GM18867 (cell line): ENCODE results near the gene PCYT2.
"Not testable (repeated sequence)": the region's sequence is repeated elsewhere in the genome, so short reads cannot be mapped to it uniquely, and the experiment has no call there.

ENCODE experiments used
- ATAC-seq: cut with Tn5 transposase; IDR thresholded peaks from one replicate; pipeline ENCODE4 v1.9.1; 2021; ENCODE audit warnings: mild to moderate bottlenecking, moderate library complexity; ENCODE audit not compliant: unreplicated experiment

PCYT2 gene

DNA sequence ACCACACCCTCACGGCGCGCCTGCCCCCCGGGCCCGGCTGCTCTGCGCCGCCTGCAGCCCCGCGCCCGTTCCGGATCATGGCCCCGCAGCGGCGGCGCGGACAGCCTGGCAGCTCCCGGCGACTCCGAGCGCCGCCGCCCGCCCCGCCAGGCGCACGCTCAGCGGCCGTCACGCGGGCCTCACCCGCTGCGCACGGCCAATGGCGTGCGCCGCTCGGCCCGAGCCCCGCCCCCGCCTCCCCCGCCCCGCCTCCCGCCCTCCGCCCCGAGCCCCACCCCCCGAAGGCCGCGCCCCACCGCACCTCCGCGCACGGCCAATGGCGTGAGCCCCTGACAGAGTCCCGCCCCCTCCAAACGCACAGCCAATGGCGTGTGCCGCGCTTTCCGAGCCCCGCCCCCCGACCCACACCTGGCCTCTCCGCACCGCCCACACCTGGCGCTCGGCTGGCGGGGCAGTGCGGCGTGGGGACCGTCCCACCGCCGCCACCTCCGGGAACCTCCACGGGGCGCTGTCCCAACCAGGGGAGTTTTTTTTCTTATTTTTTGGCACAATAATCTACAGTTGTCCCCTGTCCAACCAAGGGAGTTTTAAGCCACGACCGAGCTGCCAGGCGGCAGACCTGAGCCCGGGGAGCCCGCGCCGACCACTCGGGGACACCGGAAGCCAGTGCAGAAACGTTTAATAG lies at the start of gene PCYT2:
Gene PCYT2, minus strand, starts transcription at position 123 of the 685 bp plus-strand sequence. Its CDS starts 44 bp downstream, at position 79.
- ATAC-seq: peak; percentile 63

- ATAC-seq: no peak
Measured at GRCh38 chr17:81960130-81960958, 49.1 kb upstream of the PCYT2 start.

GRCh38 chr17:81959362-81960129 lies 48.3 kb upstream of the PCYT2 start:
- peak; percentile 40 for ATAC-seq

GRCh38 chr17:81958633-81959342 lies 47.6 kb upstream of the PCYT2 start:
- no peak for ATAC-seq

DNA sequence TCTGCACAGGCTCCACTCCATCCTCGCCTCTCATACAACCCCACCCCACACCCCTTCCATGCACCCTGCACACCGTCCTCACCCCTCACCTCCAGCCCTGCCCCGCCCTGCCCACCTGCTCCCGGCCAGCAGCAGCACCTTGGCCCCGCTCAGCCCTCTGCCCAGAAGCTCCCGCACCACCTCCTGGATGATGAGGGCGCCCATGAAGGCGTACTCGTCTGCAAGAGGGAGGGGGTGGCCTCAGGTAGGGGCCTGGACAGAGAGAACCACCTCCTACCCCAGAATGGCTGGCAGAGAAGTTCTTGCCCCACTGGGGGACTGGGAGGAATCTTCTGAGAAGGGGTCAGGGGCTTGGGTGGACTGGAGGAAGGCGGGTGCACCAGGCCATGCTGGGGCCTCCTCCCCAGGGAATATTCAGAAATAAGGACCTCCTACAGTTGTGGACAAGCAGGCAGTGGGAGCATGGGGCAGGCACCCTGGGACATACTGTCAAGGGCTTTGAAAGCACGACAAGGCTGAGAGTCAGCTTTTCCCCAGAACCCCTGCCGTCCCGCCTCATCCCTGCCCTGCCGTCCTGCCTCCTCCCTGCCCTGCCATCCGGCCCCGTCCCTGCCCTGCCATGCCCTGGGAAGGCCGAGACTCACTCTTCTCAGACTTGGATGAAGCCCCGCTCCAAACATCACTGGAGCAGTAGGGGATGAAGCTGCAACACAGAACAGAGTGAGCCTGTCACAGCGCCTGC lies 46.7 kb upstream of the PCYT2 start:
- ATAC-seq: no peak

DNA sequence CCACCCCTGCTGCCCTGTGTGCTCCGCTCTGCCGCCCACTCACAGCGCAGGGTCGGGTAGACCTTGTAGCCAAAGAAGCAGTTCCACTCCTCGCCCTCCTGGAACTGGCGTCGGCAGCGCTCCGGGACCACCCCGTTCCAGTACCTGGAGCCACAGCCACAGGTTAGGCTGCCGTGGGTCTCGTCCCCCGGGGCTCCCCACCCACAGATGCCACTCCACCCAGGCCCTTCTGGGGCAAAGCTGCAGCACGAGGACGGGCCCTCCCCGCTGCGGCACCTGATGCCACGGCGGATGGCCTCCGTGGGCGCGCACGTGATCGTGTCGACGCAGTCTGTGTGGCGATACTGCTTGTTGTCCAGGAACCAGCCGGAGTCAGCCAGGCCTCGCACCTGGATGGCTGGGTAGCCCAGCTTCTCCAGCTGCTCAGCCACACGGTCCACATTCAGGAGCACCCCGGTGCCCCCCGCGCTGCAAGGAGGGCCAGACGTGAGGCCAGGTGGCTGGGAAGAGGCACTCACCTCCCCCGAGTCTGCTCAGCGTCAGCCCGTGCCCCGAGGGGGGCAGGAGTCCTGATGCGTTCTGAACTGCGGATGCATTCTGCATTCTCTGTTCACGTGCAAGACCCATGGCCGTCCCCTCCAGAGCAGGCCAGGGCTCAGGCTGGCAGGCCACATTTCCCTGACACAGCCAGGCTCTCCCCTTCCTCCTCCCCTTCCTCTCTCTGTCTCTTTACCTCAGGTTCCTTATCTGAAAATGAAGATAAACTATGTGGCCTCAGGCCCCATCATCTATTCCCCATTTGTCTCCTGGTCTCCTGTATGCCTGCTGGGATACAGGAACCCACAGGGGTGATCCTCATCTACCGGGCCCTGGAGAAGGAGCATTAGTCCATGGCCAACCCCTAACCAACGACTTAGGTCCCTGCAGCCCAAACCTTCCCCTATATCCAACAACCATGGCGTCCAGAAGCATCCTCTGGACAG lies 45.7 kb upstream of the PCYT2 start:
- no peak for ATAC-seq

DNA sequence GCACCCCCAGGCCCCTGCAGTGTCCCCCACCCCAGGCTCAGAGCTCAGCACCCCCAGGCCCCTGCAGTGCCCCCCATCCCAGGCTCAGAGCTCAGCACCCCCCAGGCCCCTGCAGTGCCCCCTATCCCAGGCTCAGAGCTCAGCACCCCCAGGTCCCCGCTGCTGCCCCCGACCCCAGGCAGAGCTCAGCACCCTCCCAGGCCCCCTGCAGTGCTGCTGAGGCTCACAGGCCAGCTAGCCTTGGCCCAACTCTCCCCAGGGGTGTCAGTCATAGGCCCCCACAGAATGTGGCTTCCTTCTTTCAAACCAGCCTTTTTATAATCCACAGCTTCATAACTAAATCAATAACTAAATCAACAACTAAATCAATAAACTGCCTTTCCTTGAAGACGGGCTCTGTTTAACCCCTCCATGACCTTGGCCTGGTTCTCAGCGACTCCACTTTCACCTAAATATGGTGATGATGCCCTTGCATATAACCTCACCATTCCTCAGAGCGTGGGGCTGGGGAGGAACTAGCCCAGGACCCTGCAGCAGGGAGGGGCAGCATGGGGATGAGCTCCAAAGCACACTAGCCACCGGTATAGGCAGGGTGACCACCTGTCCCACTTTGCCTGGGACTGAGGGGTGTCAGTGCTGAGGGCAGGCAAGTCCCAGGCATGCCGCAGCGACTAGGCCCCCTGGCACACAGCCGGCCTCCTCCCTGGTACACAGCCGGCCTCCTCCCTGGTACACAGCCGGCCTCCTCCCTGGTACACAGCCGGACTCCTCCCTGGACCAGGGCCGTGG lies 44.8 kb upstream of the PCYT2 start:
- ATAC-seq: no peak

DNA sequence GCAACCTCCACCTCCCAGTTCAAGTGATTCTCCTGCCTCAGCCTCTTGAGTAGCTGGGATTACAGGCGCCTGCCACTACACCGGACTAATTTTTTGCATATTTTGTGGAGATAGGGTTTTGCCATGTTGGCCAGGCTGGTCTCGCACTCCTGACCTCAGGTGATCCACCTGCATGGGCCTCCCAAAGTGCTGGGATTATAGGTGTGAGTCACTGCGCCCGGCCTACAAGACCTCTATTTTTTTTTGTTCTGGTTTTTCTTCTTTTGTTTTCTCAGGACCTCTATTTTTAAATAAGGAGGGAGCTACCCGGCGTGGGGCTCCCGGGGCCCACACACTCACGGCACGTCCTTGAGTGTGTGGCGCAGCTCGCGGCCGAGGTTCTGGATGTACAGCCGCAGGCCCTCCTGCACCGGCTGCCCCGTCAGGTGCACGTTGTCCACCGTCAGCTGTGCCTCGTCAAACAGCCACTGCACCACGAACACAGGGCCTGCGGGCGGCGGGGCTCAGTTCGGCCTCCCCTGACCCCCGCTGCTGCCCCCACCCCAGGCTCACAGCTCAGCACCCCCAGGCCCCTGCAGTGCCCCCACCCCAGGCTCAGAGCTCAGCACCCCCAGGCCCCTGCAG lies 44.0 kb upstream of the PCYT2 start:
- ATAC-seq: no peak

DNA sequence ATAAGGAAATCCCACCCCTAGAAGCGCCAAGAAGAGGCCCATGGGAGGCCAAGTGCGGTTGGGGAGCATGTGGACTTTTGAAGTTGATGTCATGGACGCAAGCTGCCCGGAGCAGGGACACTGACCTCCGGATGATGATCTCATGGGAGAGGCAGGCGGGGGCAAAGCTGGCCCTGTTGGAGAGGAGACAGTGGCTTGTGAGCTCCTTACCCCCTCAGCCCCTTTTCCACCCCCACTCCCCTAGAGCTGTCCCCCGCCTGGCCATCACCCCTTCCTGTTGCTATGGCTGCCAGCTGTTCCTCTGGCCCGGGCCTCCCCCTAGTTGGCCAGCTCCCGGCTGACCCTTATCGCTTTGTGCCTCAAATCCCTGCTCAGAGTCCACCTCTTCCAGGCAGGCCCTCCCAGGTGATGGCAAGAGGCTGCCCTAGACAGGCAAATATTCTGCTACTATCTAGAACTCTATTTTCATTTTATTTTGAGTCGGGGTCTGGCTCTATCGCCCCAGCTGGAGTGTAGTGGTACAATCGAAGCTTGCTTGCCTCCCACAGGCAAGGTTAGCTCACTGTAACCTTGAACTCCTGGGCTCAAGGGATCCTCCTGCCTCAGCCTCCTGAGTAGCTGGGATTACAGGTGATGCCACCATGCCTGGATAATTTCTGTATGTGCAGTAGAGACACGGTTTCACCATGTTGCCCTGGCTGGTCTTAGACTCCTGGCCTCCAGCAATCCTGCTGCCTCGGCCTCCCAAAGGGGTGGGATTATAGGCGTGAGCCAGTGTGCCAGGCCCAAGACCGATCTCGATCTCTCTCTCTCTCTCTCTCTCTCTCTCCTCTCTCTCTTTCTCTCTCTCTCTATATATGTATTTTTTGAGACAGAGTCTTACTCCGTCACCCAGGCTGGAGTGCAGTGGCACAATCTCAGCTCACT lies 43.2 kb upstream of the PCYT2 start:
- no peak for ATAC-seq

- ATAC-seq: not testable (repeated sequence)
Measured at GRCh38 chr17:81953443-81953842, 42.2 kb upstream of the PCYT2 start.

DNA sequence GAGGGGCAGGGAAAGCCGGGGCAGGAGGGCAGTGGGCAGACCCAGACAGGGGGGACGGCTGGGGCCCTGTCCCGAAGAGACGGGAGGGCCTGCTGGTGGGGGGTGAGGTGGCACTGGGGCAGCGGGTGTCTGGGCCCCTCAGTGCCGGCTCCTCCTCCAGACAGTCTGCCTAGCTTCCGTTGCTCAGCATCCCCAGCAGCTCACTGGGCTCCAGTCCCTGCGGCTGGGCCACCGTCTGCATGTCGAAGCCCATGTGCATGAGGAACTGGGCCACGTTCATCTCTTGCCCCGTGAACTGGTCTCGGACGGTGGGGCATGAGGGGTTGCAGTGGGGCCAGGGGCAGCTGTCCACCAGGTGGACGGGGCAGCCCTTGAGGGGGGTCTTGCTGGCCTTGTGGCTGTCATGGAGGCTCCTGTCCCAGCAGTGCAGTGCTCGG lies 41.6 kb upstream of the PCYT2 start:
- no peak for ATAC-seq

GRCh38 chr17:81951785-81952684 lies 40.8 kb upstream of the PCYT2 start:
- ATAC-seq: no peak

GRCh38 chr17:81950501-81950900 lies 39.3 kb upstream of the PCYT2 start:
- ATAC-seq: no peak

DNA sequence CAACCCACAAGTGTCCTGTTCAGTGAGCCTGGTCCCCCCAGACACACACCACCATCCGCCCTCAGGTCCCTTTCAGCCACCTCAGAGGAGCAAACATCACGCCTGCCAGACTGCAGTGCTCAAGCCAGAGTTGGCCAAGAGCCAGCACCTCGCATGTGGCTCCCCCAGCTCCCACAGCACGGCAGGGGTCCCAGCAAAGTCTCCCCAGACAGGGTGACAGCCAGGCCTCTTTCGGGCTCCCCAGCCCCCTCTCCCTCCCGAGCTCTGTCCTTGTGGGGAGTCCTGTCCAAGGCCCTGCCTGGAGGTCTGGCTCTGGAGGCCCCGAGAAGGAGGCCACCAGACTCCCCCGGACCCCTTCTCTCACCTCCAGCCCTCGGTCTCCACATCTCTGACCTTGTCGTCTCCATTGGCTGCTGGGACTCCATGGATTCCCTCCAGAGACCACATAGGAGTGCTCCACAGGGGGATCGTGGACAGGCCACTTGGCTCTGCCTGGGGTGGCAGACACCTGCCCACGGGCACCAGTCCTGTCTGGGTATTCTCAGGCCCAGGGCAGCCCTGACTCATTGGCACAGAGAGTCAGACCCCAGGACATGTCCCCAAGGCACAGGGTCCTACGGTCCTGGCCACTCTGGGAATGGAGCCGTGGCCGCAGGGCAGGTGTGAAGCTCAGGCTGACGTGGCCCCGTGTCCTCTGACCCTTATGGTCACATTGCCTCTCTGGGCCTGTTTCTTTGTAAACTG lies 37.6 kb upstream of the PCYT2 start:
- ATAC-seq: no peak

- ATAC-seq: no peak
Measured at GRCh38 chr17:81947189-81947588, 36.0 kb upstream of the PCYT2 start, which contains the start of gene MYADML2. TSS of gene MYADML2 (minus strand) at chr17:81947233. CDS start at chr17:81941741, 5,492 bp downstream.
